K562 (cell line): ENCODE data around the gene BRAF. TPM values are rescaled to one million over a fixed set of nuclear protein-coding genes. Genes with fewer than 3 reads are reported as not detected.

ENCODE experiments used
- ARID2 ChIP-seq: fragments of 450-650 bp; IDR thresholded peaks from 2 replicates; pipeline ENCODE4 v1.6.1; 2017; ENCODE audit warnings: antibody characterized with exemption, mild to moderate bottlenecking
- CREB3L1 ChIP-seq: fragments of 450-650 bp; IDR thresholded peaks from 2 replicates; pipeline ENCODE4 v1.6.1; 2014; ENCODE audit warnings: low read depth, mild to moderate bottlenecking, moderate library complexity, borderline replicate concordance
- ETV1 ChIP-seq: fragments of 450-650 bp; conservative IDR thresholded peaks from 2 replicates; pipeline ENCODE4 v1.6.1; 2016; ENCODE audit warnings: missing genetic modification characterization, control low read depth, low read depth, missing compliant biosample characterization
- ETV5 ChIP-seq: sonication (generic); formaldehyde crosslinking; IDR thresholded peaks from 2 replicates; pipeline ENCODE4 v1.4.0; 2020; ENCODE audit warnings: low read depth, mild to moderate bottlenecking, missing genetic modification reagents
- FOS ChIP-seq: IDR thresholded peaks from 3 replicates; pipeline ENCODE4 v1.6.1; 2011; ENCODE audit not compliant: insufficient read length; ENCODE audit errors: extremely low read depth
- GMEB1 ChIP-seq: fragments of 250-450 bp; sonication (Bioruptor Pico); IDR thresholded peaks from 2 replicates; pipeline ENCODE4 v1.4.0; 2020; ENCODE audit warnings: mild to moderate bottlenecking
- MCM5 ChIP-seq: fragments of 450-650 bp; IDR thresholded peaks from 2 replicates; pipeline ENCODE4 v1.6.1; 2016; ENCODE audit warnings: low read depth
- MTF1 ChIP-seq: fragments of 250-450 bp; sonication (Bioruptor Pico); IDR thresholded peaks from 2 replicates; pipeline ENCODE4 v1.9.0; 2021; ENCODE audit warnings: moderate library complexity, mild to moderate bottlenecking, inconsistent platforms, borderline replicate concordance
- NELFE ChIP-seq: IDR thresholded peaks from 2 replicates; pipeline ENCODE4 v1.6.1; 2011; ENCODE audit warnings: mild to moderate bottlenecking; ENCODE audit not compliant: insufficient read depth, insufficient read length
- NFIX ChIP-seq: fragments of 250-450 bp; sonication (Bioruptor Pico); IDR thresholded peaks from 2 replicates; pipeline ENCODE4 v1.4.0; 2020; ENCODE audit warnings: low read depth, mild to moderate bottlenecking, moderate library complexity
- NR1H2 ChIP-seq: sonication (generic); formaldehyde crosslinking; IDR thresholded peaks from 2 replicates; pipeline ENCODE4 v1.4.0; 2020; ENCODE audit warnings: mild to moderate bottlenecking, missing genetic modification reagents
- SMARCE1 ChIP-seq: fragments of 450-650 bp; IDR thresholded peaks from 2 replicates; pipeline ENCODE4 v1.7.1; 2016; ENCODE audit warnings: mild to moderate bottlenecking
- STAG1 ChIP-seq: sonication (generic); formaldehyde crosslinking; IDR thresholded peaks from 2 replicates; pipeline ENCODE4 v1.5.0; 2020; ENCODE audit warnings: missing genetic modification reagents, borderline replicate concordance
- THRA ChIP-seq: fragments of 450-650 bp; IDR thresholded peaks from 2 replicates; pipeline ENCODE4 v1.6.1; 2017; ENCODE audit warnings: mild to moderate bottlenecking, moderate library complexity
- TOE1 ChIP-seq, 2 experiments: fragments of 450-650 bp in 1 of 2; sonication (generic) in 1 of 2; formaldehyde crosslinking in 1 of 2; IDR thresholded peaks; 2 replicates each; pipeline versions ENCODE4 v1.7.1 to v1.8.0; 2016 to 2022; ENCODE audit warnings: borderline replicate concordance in 2 of 2, mild to moderate bottlenecking in 2 of 2, antibody characterized with exemption in 1 of 2, inconsistent platforms in 1 of 2, low read depth in 1 of 2, missing genetic modification reagents in 1 of 2, moderate library complexity in 1 of 2
- ZBED1 ChIP-seq: IDR thresholded peaks from 2 replicates; pipeline ENCODE4 v1.6.1; 2014
- ZC3H4 ChIP-seq: sonication (generic); formaldehyde crosslinking; IDR thresholded peaks from 2 replicates; pipeline ENCODE4 v1.9.0; 2021; ENCODE audit warnings: missing genetic modification reagents, borderline replicate concordance
- ZFP1 ChIP-seq: fragments of 450-650 bp; formaldehyde crosslinking; IDR thresholded peaks from 2 replicates; pipeline ENCODE4 v1.4.0; 2020; ENCODE audit warnings: mild to moderate bottlenecking, mixed read lengths
- ZNF354B ChIP-seq: fragments of 250-450 bp; sonication (Bioruptor Pico); IDR thresholded peaks from 2 replicates; pipeline ENCODE4 v1.4.0; 2020
- ZNF445 ChIP-seq: fragments of 250-450 bp; sonication (Bioruptor Pico); IDR thresholded peaks from 2 replicates; pipeline ENCODE4 v1.4.0; 2020; ENCODE audit warnings: low read depth, mild to moderate bottlenecking, moderate library complexity
- ZNF717 ChIP-seq: fragments of 250-450 bp; sonication (Bioruptor Pico); IDR thresholded peaks from 2 replicates; pipeline ENCODE4 v1.5.0; 2021
- polyA plus RNA-seq, 8 experiments: library from polyadenylated mRNA; depleted of rRNA in 4 of 8; stranded (reverse) in 5 of 8; unstranded in 3 of 8; fragments of >200 nt; fragmentation: Nextera tagmentation in 2 of 8; fragmentation: Illumina TruSeq in 1 of 8; extraction: Ambion mirVana in 2 of 8; extraction: Trizol in 1 of 8; gene quantifications; 2 replicates each; pipeline versions ENCODE4 v1.2.1 to v1.2.3, GENCODE V29; 2011 to 2014; ENCODE audit warnings: inconsistent platforms in 1 of 8, missing spikeins in 1 of 8
- total RNA-seq, 7 experiments: library from RNA; depleted of rRNA in 6 of 7; stranded (reverse); fragments of >200 nt in 6 of 7; fragmentation: Illumina TruSeq in 2 of 7; extraction: Trizol in 2 of 7; gene quantifications; 2 replicates each; pipeline versions ENCODE4 v1.2.1 to v1.2.3, GENCODE V29; 2011 to 2021; ENCODE audit warnings: low replicate concordance in 1 of 7

Gene BRAF
- total and polyA plus RNA-seq, 9 of the 15 experiments (the other 6 are each of a cell fraction or from before 2014, with no cell fraction given): 3.6 to 38.3 (median 21.9) TPM

GRCh38 chr7:140674899-140675701 lies 249.6 kb downstream of the BRAF start (continued):
- TF ChIP-seq CREB3L1: no peak
- TF ChIP-seq ARID2: no peak
- TF ChIP-seq NELFE: no peak
- TF ChIP-seq ZBED1: no peak
- no peak for TF ChIP-seq SMARCE1
- TF ChIP-seq ETV5 (CRISPR knock-in tag): no peak
- TF ChIP-seq ZC3H4: no peak
- peak; percentile 91 for TF ChIP-seq THRA
- TF ChIP-seq NFIX (CRISPR knock-in tag): no peak
- TF ChIP-seq ZNF717 (CRISPR knock-in tag): no peak
- TF ChIP-seq MTF1 (CRISPR knock-in tag): no peak
- no peak for TF ChIP-seq STAG1 (CRISPR knock-in tag)
- TF ChIP-seq FOS: no peak
- TF ChIP-seq MCM5: no peak
- TF ChIP-seq ZNF354B (CRISPR knock-in tag): no peak
- no peak for TF ChIP-seq ZFP1 (CRISPR knock-in tag)
- peak; percentile 75 for TF ChIP-seq ETV1
- no peak for TF ChIP-seq NR1H2
- no peak for TF ChIP-seq ZNF445 (CRISPR knock-in tag)
- no peak for TF ChIP-seq GMEB1 (CRISPR knock-in tag)
- no peak; the same call in 1 of the 2 replicates for TF ChIP-seq TOE1 (IDR thresholded peaks at IDR 0.05; ENCODE audit: borderline replicate concordance)
- TF ChIP-seq TOE1 (CRISPR knock-in tag; IDR thresholded peaks at IDR 0.05; ENCODE audit: borderline replicate concordance, low read depth): no peak
